ENCODE data around the gene DNAJC9.

The DNAJC9 gene

DNA sequence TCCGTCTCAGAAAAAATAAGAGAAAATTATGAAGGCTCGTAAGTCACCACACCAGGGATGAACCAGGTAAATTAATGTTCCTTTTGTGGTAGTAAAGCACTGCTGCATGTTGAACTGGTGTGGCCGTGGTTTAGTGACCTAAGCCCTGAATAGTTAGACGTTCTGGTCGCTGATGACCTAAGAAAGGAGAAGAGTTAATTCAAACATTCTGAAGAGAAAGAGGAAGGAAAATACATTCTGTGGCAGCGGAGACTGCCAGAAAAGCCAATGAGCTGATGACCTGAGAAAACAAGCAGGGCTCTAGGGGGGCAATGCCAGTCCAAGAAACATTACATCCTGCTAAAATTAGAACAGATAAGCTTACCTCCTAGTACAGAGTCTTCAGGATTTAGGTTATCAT, 17.5 kb downstream of the DNAJC9 start:
- Histone ChIP-seq H3K27ac (ENCODE audit: low read length) (no peak overlapping the region), H3K4me1 (ENCODE audit: insufficient read depth, low read length) (no peaks in the 10 kb centered on the region), H3K36me3 (ENCODE audit: insufficient read depth, low read length) (peaks cover 37% of the 10 kb centered on the region), H3K4me2 (ENCODE audit: insufficient read depth, low read length) (no peak overlapping the region), H3K9ac (ENCODE audit: low read depth, low read length) (no peak overlapping the region), H3K27me3 (ENCODE audit: insufficient read depth, low read length, poor library complexity) (no peaks in the 10 kb centered on the region), H3K4me3 (ENCODE audit: low read depth in 1 of 2, low read length in 2 of 2) (no peak overlapping the region), H4K20me1 (ENCODE audit: insufficient read depth, low read length) (no peaks in the 10 kb centered on the region), H3K79me2 (ENCODE audit: insufficient read depth, low read length) (no peaks in the 10 kb centered on the region), H3K9me3 (ENCODE audit: insufficient read depth, low read length, severe bottlenecking) (no peaks in the 10 kb centered on the region), H2AFZ (ENCODE audit: low read depth, low read length) (no peak overlapping the region)
- ATAC-seq (ENCODE audit: insufficient read depth, low read depth): no peak
- TF ChIP-seq, protein P1, sequence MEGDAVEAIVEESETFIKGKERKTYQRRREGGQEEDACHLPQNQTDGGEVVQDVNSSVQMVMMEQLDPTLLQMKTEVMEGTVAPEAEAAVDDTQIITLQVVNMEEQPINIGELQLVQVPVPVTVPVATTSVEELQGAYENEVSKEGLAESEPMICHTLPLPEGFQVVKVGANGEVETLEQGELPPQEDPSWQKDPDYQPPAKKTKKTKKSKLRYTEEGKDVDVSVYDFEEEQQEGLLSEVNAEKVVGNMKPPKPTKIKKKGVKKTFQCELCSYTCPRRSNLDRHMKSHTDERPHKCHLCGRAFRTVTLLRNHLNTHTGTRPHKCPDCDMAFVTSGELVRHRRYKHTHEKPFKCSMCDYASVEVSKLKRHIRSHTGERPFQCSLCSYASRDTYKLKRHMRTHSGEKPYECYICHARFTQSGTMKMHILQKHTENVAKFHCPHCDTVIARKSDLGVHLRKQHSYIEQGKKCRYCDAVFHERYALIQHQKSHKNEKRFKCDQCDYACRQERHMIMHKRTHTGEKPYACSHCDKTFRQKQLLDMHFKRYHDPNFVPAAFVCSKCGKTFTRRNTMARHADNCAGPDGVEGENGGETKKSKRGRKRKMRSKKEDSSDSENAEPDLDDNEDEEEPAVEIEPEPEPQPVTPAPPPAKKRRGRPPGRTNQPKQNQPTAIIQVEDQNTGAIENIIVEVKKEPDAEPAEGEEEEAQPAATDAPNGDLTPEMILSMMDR (IDR thresholded peaks at IDR 0.05; ENCODE audit: borderline replicate concordance, extremely low read depth, low read length, poor library complexity, severe bottlenecking): no peak
- TF ChIP-seq EZH2 (IDR thresholded peaks at IDR 0.05; ENCODE audit: borderline replicate concordance, low read depth, low read length, severe bottlenecking): no peak
- DNase-seq: no peak

DNA sequence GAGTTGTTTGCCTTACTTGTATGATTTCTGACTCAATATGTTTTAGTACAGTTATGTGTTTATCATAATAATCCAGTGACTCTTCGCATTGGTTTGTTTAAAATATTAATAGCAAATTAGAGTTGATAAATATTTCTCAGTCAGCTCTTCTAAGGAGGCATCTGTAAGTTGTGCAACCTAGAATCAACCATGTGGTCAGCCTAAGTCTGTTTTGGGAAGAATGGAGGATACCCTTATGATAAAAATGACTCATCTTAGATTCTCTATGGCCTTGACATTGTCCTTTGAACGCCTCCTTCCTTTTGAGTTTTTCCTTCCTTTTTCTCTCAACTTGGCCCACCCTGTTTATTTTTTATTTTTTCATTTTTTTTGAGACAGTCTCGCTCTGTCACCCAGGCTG, 18.8 kb downstream of the DNAJC9 start:
- Histone ChIP-seq H3K9me3 (ENCODE audit: insufficient read depth, low read length, severe bottlenecking) (no peaks in the 10 kb centered on the region), H2AFZ (ENCODE audit: low read depth, low read length) (no peak overlapping the region), H3K9ac (ENCODE audit: low read depth, low read length) (no peak overlapping the region), H3K27me3 (ENCODE audit: insufficient read depth, low read length, poor library complexity) (no peaks in the 10 kb centered on the region), H4K20me1 (ENCODE audit: insufficient read depth, low read length) (no peaks in the 10 kb centered on the region), H3K4me1 (ENCODE audit: insufficient read depth, low read length) (no peaks in the 10 kb centered on the region), H3K27ac (ENCODE audit: low read length) (no peak overlapping the region), H3K4me2 (ENCODE audit: insufficient read depth, low read length) (no peak overlapping the region), H3K4me3 (ENCODE audit: low read depth in 1 of 2, low read length in 2 of 2) (no peak overlapping the region), H3K36me3 (ENCODE audit: insufficient read depth, low read length) (peaks cover 23% of the 10 kb centered on the region), H3K79me2 (ENCODE audit: insufficient read depth, low read length) (no peaks in the 10 kb centered on the region)
- TF ChIP-seq, protein P1 (IDR thresholded peaks at IDR 0.05; ENCODE audit: borderline replicate concordance, extremely low read depth, low read length, poor library complexity, severe bottlenecking): no peak
- TF ChIP-seq EZH2 (IDR thresholded peaks at IDR 0.05; ENCODE audit: borderline replicate concordance, low read depth, low read length, severe bottlenecking): no peak
- no peak for DNase-seq
- ATAC-seq (ENCODE audit: insufficient read depth, low read depth): no peak

DNA sequence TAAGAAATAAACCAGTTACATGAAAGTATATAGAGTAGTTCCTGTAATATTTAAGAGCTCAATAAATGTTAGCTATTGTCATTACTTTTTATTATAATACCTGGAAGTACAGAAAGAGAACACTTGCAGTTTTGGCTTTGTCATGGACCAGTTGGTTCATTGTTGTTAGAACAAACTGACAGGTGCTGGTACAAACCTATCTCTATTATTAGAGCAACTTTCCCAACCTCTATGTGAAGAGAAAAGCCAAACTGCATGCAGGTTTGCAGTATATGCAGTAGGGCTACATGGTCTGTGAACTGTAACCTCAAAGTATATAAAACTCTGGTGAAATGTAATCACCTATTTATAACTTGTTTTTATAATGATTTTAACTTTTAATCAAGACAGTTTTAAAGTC, 20.4 kb downstream of the DNAJC9 start:
- peaks cover 11% of the 10 kb centered on the region; the same call in 1 of the 2 replicates for H3K36me3 ChIP-seq (ENCODE audit: insufficient read depth, low read length)
- TF ChIP-seq, protein P1 (IDR thresholded peaks at IDR 0.05; ENCODE audit: borderline replicate concordance, extremely low read depth, low read length, poor library complexity, severe bottlenecking): no peak
- no peak for TF ChIP-seq EZH2 (IDR thresholded peaks at IDR 0.05; ENCODE audit: borderline replicate concordance, low read depth, low read length, severe bottlenecking)
- H3K79me2 ChIP-seq (ENCODE audit: insufficient read depth, low read length): no peaks in the 10 kb centered on the region
- H3K27ac ChIP-seq (ENCODE audit: low read length): no peak overlapping the region
- no peaks in the 10 kb centered on the region for H3K9me3 ChIP-seq (ENCODE audit: insufficient read depth, low read length, severe bottlenecking)
- H3K4me1 ChIP-seq (ENCODE audit: insufficient read depth, low read length): no peaks in the 10 kb centered on the region
- ATAC-seq (ENCODE audit: insufficient read depth, low read depth) (no peak), DNase-seq (no peak)
- H4K20me1 ChIP-seq (ENCODE audit: insufficient read depth, low read length): no peaks in the 10 kb centered on the region
- no peaks in the 10 kb centered on the region for H3K27me3 ChIP-seq (ENCODE audit: insufficient read depth, low read length, poor library complexity)
- no peak overlapping the region for H2AFZ ChIP-seq (ENCODE audit: low read depth, low read length)
- H3K9ac ChIP-seq (ENCODE audit: low read depth, low read length): no peak overlapping the region
- no peak overlapping the region for H3K4me2 ChIP-seq (ENCODE audit: insufficient read depth, low read length)
- H3K4me3 ChIP-seq (ENCODE audit: low read depth in 1 of 2, low read length in 2 of 2): no peak overlapping the region

DNA sequence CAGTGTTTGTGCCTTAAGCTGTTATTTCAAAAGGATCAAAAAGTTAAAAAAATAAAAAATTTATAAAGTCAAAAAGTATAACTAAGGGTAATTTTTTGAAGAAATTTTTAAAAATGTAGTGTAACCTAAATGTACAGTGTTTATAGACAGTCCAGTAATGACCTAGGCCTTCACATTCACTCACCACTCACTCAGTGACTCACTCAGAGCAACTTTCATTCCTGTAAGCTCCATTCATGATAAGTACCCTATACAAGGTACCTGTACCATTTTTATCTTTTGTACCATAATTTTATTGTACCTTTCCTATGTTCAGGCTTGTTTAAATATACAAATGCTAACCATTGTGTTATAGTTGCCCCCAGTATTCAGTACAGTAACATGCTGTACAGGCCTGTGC, 21.5 kb downstream of the DNAJC9 start:
- TF ChIP-seq EZH2 (IDR thresholded peaks at IDR 0.05; ENCODE audit: borderline replicate concordance, low read depth, low read length, severe bottlenecking): no peak
- TF ChIP-seq, protein P1 (IDR thresholded peaks at IDR 0.05; ENCODE audit: borderline replicate concordance, extremely low read depth, low read length, poor library complexity, severe bottlenecking): no peak
- DNase-seq (no peak), ATAC-seq (ENCODE audit: insufficient read depth, low read depth) (no peak)
- no peak overlapping the region for H3K4me3 ChIP-seq (ENCODE audit: low read depth in 1 of 2, low read length in 2 of 2)
- no peak overlapping the region for H3K27ac ChIP-seq (ENCODE audit: low read length)
- no peak overlapping the region for H3K9ac ChIP-seq (ENCODE audit: low read depth, low read length)
- H2AFZ ChIP-seq (ENCODE audit: low read depth, low read length): no peak overlapping the region
- peaks cover 3% of the 10 kb centered on the region; the same call in 1 of the 2 replicates for H3K36me3 ChIP-seq (ENCODE audit: insufficient read depth, low read length)
- no peaks in the 10 kb centered on the region for H3K9me3 ChIP-seq (ENCODE audit: insufficient read depth, low read length, severe bottlenecking)
- H3K4me2 ChIP-seq (ENCODE audit: insufficient read depth, low read length): no peak overlapping the region
- H3K79me2 ChIP-seq (ENCODE audit: insufficient read depth, low read length): no peaks in the 10 kb centered on the region
- H4K20me1 ChIP-seq (ENCODE audit: insufficient read depth, low read length): no peaks in the 10 kb centered on the region
- H3K27me3 ChIP-seq (ENCODE audit: insufficient read depth, low read length, poor library complexity): no peaks in the 10 kb centered on the region
- H3K4me1 ChIP-seq (ENCODE audit: insufficient read depth, low read length): no peaks in the 10 kb centered on the region

Data from DND-41 (cell line).